ENCODE data around the gene CALHM5.

Gene CALHM5

GRCh38 chr6:116553451-116553850 is 42.0 kb downstream of the CALHM5 start, which contains the start of gene CALHM4:
Gene CALHM4, plus strand, starts transcription at chr6:116553751. Its CDS starts 43 bp downstream, at chr6:116553794.
- H3K27ac ChIP-seq = no peak within 1 kb of the TSS

GRCh38 chr6:116556065-116556464 is 44.6 kb downstream of the CALHM5 start:
- Histone ChIP-seq H3K4me1 (ENCODE audit: control insufficient read depth in 1 of 2, insufficient read depth in 1 of 2, low read depth in 1 of 2, low read length in 1 of 2) (peaks cover 0 to under 1% of the 10 kb centered on the region in 2 experiments), H3K27me3 (peaks cover 5% of the 10 kb centered on the region), H3K4me3 (ENCODE audit: low read depth in 1 of 2, low read length in 1 of 2) (no peak overlapping the region), H3K27ac (no peak overlapping the region), H3K9me3 (no peaks in the 10 kb centered on the region), H3K36me3 (no peaks in the 10 kb centered on the region)
- TF ChIP-seq CTCF (IDR thresholded peaks at IDR 0.05) = no peak

More at GRCh38 chr6:116553451-116553850, 42.0 kb downstream of the CALHM5 start, which contains the start of gene CALHM4:
- H3K36me3 ChIP-seq = no peaks in the 10 kb centered on the region
- peaks cover 5% of the 10 kb centered on the region for H3K27me3 ChIP-seq
- no peaks in the 10 kb centered on the region for H3K4me1 ChIP-seq (ENCODE audit: control insufficient read depth in 1 of 2, insufficient read depth in 1 of 2, low read depth in 1 of 2, low read length in 1 of 2)
- H3K4me3 ChIP-seq (ENCODE audit: low read depth in 1 of 2, low read length in 1 of 2) = no peak within 1 kb of the TSS
- H3K9me3 ChIP-seq = no peaks in the 10 kb centered on the region
- no peak for TF ChIP-seq CTCF (IDR thresholded peaks at IDR 0.05)

- Histone ChIP-seq H3K27me3 (peaks cover 5% of the 10 kb centered on the region), H3K9me3 (no peaks in the 10 kb centered on the region), H3K4me1 (ENCODE audit: control insufficient read depth in 1 of 2, insufficient read depth in 1 of 2, low read depth in 1 of 2, low read length in 1 of 2) (peaks cover 0 to 5% of the 10 kb centered on the region in 2 experiments), H3K36me3 (no peaks in the 10 kb centered on the region), H3K4me3 (ENCODE audit: low read depth in 1 of 2, low read length in 1 of 2) (no peak overlapping the region), H3K27ac (no peak overlapping the region)
- TF ChIP-seq CTCF (IDR thresholded peaks at IDR 0.05) = no peak
Measured at GRCh38 chr6:116556814-116557415, 45.5 kb downstream of the CALHM5 start.

GRCh38 chr6:116557893-116558292 is 46.5 kb downstream of the CALHM5 start:
- peaks cover 0 to 5% of the 10 kb centered on the region in 2 experiments for H3K4me1 ChIP-seq (ENCODE audit: control insufficient read depth in 1 of 2, insufficient read depth in 1 of 2, low read depth in 1 of 2, low read length in 1 of 2)
- TF ChIP-seq CTCF (IDR thresholded peaks at IDR 0.05) = no peak
- peaks cover 8% of the 10 kb centered on the region for H3K27me3 ChIP-seq
- H3K27ac ChIP-seq = no peak overlapping the region
- H3K4me3 ChIP-seq (ENCODE audit: low read depth in 1 of 2, low read length in 1 of 2) = no peak overlapping the region
- H3K9me3 ChIP-seq = no peaks in the 10 kb centered on the region
- H3K36me3 ChIP-seq = no peaks in the 10 kb centered on the region

- H3K36me3 ChIP-seq = no peaks in the 10 kb centered on the region
- H3K4me1 ChIP-seq (ENCODE audit: control insufficient read depth in 1 of 2, insufficient read depth in 1 of 2, low read depth in 1 of 2, low read length in 1 of 2) = peaks cover 0 to 5% of the 10 kb centered on the region in 2 experiments
- no peak overlapping the region for H3K4me3 ChIP-seq (ENCODE audit: low read depth in 1 of 2, low read length in 1 of 2)
- H3K27ac ChIP-seq = no peak overlapping the region
- TF ChIP-seq CTCF (IDR thresholded peaks at IDR 0.05) = no peak
- peaks cover 20% of the 10 kb centered on the region for H3K27me3 ChIP-seq
- no peaks in the 10 kb centered on the region for H3K9me3 ChIP-seq
Measured at GRCh38 chr6:116560130-116560529, 48.7 kb downstream of the CALHM5 start.
